ENCODE data around the gene TCF23.
"Not testable (repeated sequence)": the region's sequence is repeated elsewhere in the genome, so short reads cannot be mapped to it uniquely, and the experiment has no call there.

The TCF23 gene

GRCh38 chr2:27148801-27149439 is at the start of gene TCF23:
TCF23 (plus strand) TSS chr2:27149004; CDS start chr2:27149134, 130 bp downstream.
- no peak for FAIRE-seq

GRCh38 chr2:27099334-27099955 is 49.4 kb upstream of the TCF23 start:
- no peak for FAIRE-seq

- no peak for FAIRE-seq
These were observed 48.8 kb upstream of the TCF23 start for GRCh38 chr2:27100036-27100435.

GRCh38 chr2:27102329-27102728 is 46.5 kb upstream of the TCF23 start:
- FAIRE-seq, result no peak

- no peak for FAIRE-seq
These were observed 42.8 kb upstream of the TCF23 start for GRCh38 chr2:27105981-27106380.

GRCh38 chr2:27108221-27108620 is 40.6 kb upstream of the TCF23 start:
- FAIRE-seq, result no peak

- no peak for FAIRE-seq
These were observed 39.7 kb upstream of the TCF23 start for GRCh38 chr2:27109083-27109482.

GRCh38 chr2:27110603-27111352 is 38.0 kb upstream of the TCF23 start:
- not testable (repeated sequence) for FAIRE-seq

- not testable (repeated sequence) for FAIRE-seq
These were observed 37.3 kb upstream of the TCF23 start for GRCh38 chr2:27111392-27112078.

GRCh38 chr2:27115519-27115918 is 33.3 kb upstream of the TCF23 start:
- FAIRE-seq, result no peak

- no peak for FAIRE-seq
These were observed 30.7 kb upstream of the TCF23 start for GRCh38 chr2:27117995-27118524.

- FAIRE-seq, result no peak
These were observed 30.1 kb upstream of the TCF23 start, which contains the start of gene CGREF1 for GRCh38 chr2:27118525-27119329. CGREF1 (minus strand) TSS chr2:27119128; CDS start chr2:27104366, 14,762 bp downstream.

- FAIRE-seq, result not testable (repeated sequence)
These were observed 29.5 kb upstream of the TCF23 start for GRCh38 chr2:27119330-27119670.

GRCh38 chr2:27121906-27122305 is 26.9 kb upstream of the TCF23 start:
- no peak for FAIRE-seq

GRCh38 chr2:27122791-27123190 is 26.0 kb upstream of the TCF23 start:
- FAIRE-seq, result no peak

- FAIRE-seq, result no peak
These were observed 25.3 kb upstream of the TCF23 start, which contains the start of gene ABHD1 for GRCh38 chr2:27123302-27124150. ABHD1 (plus strand) TSS chr2:27123815; CDS start chr2:27123949, 134 bp downstream.

GRCh38 chr2:27125104-27125503 is 23.7 kb upstream of the TCF23 start:
- no peak for FAIRE-seq

GRCh38 chr2:27126252-27126710 is 22.5 kb upstream of the TCF23 start:
- no peak for FAIRE-seq

- no peak for FAIRE-seq
These were observed 20.7 kb upstream of the TCF23 start for GRCh38 chr2:27127883-27128667.

All from colon (tissue), 2 donors.